GM11168 (cell line): Measurements from ENCODE around the gene ARFRP1.
"Not testable (repeated sequence)": the region's sequence is repeated elsewhere in the genome, so short reads cannot be mapped to it uniquely, and the experiment has no call there.

Experiments
- in situ Hi-C: fragments of 300-500 bp; cut with MboI; formaldehyde crosslinking; loops from one replicate; pipeline ENCODE4 v1.12.0; 2022; ENCODE audit warnings: low sequenced_read_pairs; ENCODE audit not compliant: unreplicated experiment

ARFRP1 gene

GRCh38 chr20:63733579-63734081 is 25.9 kb upstream of the ARFRP1 start:
- in situ Hi-C loops: no loop called here

DNA sequence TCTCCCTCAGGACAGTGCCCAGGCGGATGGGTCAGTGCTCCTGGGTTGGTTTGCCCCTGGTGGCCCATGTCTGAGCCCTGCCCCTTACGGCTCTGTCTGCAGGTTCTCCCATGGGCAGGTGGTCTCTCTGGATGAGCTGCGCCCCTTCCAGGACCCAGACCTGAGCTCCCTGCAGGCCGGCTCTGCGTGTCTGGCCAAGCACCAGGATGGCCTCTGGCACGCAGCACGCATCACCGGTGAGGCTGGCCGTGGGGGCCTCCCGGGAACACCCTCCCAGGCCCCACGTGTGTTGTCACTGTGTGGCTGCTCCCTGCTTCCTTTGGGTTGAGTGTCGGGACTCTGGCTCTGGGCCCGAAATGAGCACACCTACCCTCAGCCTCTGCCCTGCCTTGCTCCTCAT is 25.3 kb upstream of the ARFRP1 start:
- in situ Hi-C loops: no loop called here

GRCh38 chr20:63732118-63733095 is 24.6 kb upstream of the ARFRP1 start:
- in situ Hi-C loops: no loop called here

DNA sequence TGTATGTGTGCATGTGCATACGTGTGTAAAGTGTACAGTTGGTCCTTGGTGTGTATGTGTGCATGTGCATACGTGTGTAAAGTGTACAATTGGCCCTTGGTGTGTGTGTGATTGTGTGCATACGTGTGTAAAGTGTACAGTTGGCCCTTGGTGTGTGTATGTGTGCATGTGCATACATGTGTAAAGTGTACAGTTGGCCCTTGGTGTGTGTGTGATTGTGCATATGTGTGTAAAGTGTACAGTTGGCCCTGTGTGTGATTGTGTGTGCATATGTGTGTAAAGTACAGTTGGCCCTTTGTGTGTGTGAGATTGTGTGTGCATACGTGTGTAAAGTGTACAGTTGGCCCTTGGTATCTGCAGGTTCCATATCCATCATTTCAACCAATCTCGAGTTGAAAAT is 23.6 kb upstream of the ARFRP1 start:
- in situ Hi-C loops: no loop called here

- in situ Hi-C loops: not testable (repeated sequence)
Observed at GRCh38 chr20:63730189-63730733, 22.5 kb upstream of the ARFRP1 start.

GRCh38 chr20:63722967-63723622 is 15.3 kb upstream of the ARFRP1 start:
- in situ Hi-C loops: not testable (repeated sequence)

DNA sequence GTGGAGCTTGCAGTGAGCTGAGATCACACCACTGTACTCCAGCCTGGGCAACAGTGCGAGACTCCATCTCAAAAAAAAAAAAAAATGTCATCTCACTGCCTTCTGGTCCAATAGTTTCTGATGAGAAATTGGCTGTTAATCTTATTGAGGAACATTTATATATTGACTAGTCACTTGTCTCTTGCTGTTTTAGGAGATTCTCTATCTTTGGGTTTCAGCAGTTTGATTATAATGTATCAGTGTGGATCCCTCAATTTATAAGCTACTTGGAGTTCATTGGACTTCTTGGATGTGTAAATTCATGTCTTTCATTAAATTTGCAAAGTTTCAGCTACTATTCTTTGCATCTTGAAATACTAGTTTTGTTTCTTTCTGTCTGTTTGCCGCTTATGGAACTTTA is 11.2 kb upstream of the ARFRP1 start:
- in situ Hi-C loops: no loop called here

DNA sequence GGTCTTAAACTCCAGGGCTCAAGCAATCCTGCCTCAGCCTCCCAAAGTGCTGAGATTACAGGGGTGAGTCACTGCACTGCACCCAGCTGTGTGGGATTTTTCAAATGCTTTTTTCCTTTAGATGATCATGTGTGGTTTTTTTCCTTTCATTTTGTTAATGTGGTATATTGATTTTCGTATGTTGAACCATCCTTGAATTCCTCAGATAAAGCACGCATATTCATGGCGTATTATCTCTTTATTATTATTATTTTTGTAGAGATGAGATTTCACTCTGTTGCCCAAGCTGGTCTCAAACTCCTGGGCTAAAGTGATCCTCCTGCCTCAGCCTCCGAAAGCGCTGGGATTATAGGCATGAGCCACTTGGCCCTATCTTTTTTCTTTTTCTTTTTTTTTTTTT is 7.1 kb upstream of the ARFRP1 start:
- in situ Hi-C loops: no loop called here

- in situ Hi-C loops: no loop called here
Observed at GRCh38 chr20:63712191-63712590, 4.4 kb upstream of the ARFRP1 start.

GRCh38 chr20:63711085-63711645 is 3.4 kb upstream of the ARFRP1 start:
- in situ Hi-C loops: no loop called here

DNA sequence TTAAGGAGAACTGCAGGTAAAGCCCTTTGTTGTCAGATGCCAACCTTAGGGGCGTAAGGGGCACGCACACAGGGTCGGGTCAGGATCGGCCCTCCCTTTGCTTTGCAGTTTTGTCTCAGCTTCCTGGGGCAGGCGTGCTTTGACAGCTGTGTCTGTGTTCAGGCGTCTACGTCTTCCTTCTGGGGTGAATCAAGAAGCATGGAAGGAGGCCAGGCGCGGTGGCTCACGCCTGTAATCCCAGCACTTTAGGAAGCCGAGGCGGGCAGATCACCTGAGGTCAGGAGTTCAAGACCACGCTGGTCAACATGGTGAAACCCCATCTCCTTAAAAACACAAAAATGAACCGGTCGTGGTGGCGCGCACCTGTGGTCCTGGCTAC is 1.4 kb upstream of the ARFRP1 start:
- in situ Hi-C loops: loop anchor here (10.0 kb wide), 1 partner anchor 256 kb away; the partner anchor contains the start of gene ZNF512B

GRCh38 chr20:63708301-63709148 is 749 bp upstream of the ARFRP1 start:
- in situ Hi-C loops: loop anchor here (10.0 kb wide), 1 partner anchor 256 kb away; the partner anchor contains the start of gene ZNF512B

- in situ Hi-C loops: loop anchor here (10.0 kb wide), 1 partner anchor 258 kb away; the partner anchor contains the start of gene ZNF512B
Observed at GRCh38 chr20:63706852-63707557, 771 bp downstream of the ARFRP1 start.

DNA sequence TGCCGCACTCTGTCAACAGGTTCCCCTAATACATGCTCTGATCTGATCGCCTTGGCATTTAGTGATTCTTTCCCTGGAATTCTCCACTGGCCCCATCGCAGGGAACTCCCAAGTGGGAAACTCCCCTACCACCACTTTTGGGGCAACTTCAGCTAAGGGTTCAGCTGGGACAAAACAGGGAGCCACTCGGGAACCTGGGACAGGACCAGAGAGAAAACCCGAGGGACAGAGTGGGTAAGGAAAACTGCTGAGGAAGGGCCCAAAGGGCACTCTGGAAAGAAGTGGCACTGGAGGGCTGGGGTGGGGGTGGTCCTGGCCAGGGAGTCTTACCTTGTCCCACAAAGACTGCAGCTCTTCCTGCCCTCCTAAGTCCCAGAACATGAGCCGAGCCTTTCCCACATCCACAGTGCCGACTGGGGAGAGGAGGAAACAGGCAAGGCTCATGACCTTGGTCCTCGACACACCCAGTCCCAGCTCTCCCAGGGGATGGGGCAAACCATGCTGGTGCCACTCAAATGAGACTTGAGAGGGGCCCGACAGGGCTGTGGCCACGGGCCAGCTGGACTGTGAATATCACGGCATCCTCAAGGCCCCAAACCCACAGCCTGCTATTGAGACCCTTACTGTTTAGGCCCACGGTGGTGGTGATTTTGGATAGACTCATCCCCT is 1.6 kb downstream of the ARFRP1 start:
- in situ Hi-C loops: loop anchor here (10.0 kb wide), 1 partner anchor 259 kb away; the partner anchor contains the start of gene ZNF512B

GRCh38 chr20:63705232-63706026 is 2.3 kb downstream of the ARFRP1 start:
- in situ Hi-C loops: loop anchor here (10.0 kb wide), 1 partner anchor 259 kb away; the partner anchor contains the start of gene ZNF512B

- in situ Hi-C loops: loop anchor here (10.0 kb wide), 1 partner anchor 260 kb away; the partner anchor contains the start of gene ZNF512B
Observed at GRCh38 chr20:63704749-63705117, 3.0 kb downstream of the ARFRP1 start.

GRCh38 chr20:63703976-63704748 is 3.6 kb downstream of the ARFRP1 start:
- in situ Hi-C loops: loop anchor here (10.0 kb wide), 1 partner anchor 261 kb away; the partner anchor contains the start of gene ZNF512B
